H1 (cell line): Measurements from ENCODE around the gene METAP1D. TPM values are rescaled to one million over a fixed set of nuclear protein-coding genes. Genes with fewer than 3 reads are reported as not detected.

Experiments used
- CTCF ChIA-PET: fragments of 300-600 bp; sonication (Branson Sonifier 250); formaldehyde crosslinking; loops from one replicate; lab custom pipeline; 2021; ENCODE audit not compliant: partially characterized antibody; lab: Charles Lee
- POLR2A ChIA-PET: fragments of 300-600 bp; sonication (Branson Sonifier 250); formaldehyde crosslinking; loops from one replicate; lab custom pipeline; 2021; ENCODE audit warnings: inconsistent platforms; ENCODE audit not compliant: partially characterized antibody; lab: Charles Lee
- DNase-seq, 2 experiments: peaks; one replicate each; pipeline versions ENCODE4 v3.0.0 to v3.0.0-alpha.2; 2010 to 2022; ENCODE audit warnings: low spot score in 2 of 2, low read depth in 1 of 2, mixed read lengths in 1 of 2
- FAIRE-seq: peaks from 2 replicates; lab custom pipeline; 2011; peaks lifted over from hg19 to GRCh38; lab: Jason Lieb, UNC
- H2AFZ ChIP-seq: 2 replicates; pipeline ENCODE4 v1.8.1; 2012; ENCODE audit warnings: low read length, inconsistent platforms
- H2AK5ac ChIP-seq: 2 replicates; pipeline ENCODE4 v1.6.1; 2013; ENCODE audit warnings: low read depth, low read length
- H2BK120ac ChIP-seq: replicated peaks from 2 replicates; pipeline ENCODE3; 2013; ENCODE audit warnings: low read depth, low read length, inconsistent platforms
- H2BK12ac ChIP-seq: 2 replicates; pipeline ENCODE4 v1.6.1; 2013; ENCODE audit warnings: low read depth, low read length
- H2BK15ac ChIP-seq: 2 replicates; pipeline ENCODE4 v1.6.1; 2013; ENCODE audit warnings: low read length
- H2BK20ac ChIP-seq: 2 replicates; pipeline ENCODE4 v1.6.1; 2013; ENCODE audit warnings: low read length
- H2BK5ac ChIP-seq: 2 replicates; pipeline ENCODE4 v1.6.1; 2013; ENCODE audit warnings: low read depth, low read length
- H3K14ac ChIP-seq: 2 replicates; pipeline ENCODE4 v1.6.1; 2013; ENCODE audit warnings: inconsistent platforms; ENCODE audit not compliant: insufficient read length
- H3K18ac ChIP-seq: 2 replicates; pipeline ENCODE4 v1.6.1; 2013; ENCODE audit warnings: low read length; ENCODE audit errors: extremely low read depth
- H3K23ac ChIP-seq: 2 replicates; pipeline ENCODE4 v1.6.1; 2013; ENCODE audit warnings: inconsistent platforms; ENCODE audit not compliant: insufficient read length
- H3K23me2 ChIP-seq: 2 replicates; pipeline ENCODE4 v1.6.1; 2013; ENCODE audit warnings: low read depth, low read length
- H3K27ac ChIP-seq: 2 replicates; pipeline ENCODE4 v1.6.1; 2011; ENCODE audit warnings: low read depth, low read length, inconsistent platforms
- H3K27me3 ChIP-seq, 4 experiments: replicated peaks in 1 of 4; 1 replicate in 1 of 4; 2 replicates in 3 of 4; pipeline versions ENCODE4 v1.6.1 to v1.8.1; 2011 to 2013; ENCODE audit warnings: low read length in 3 of 4, mild to moderate bottlenecking in 3 of 4, inconsistent platforms in 2 of 4, mixed read lengths in 2 of 4, moderate library complexity in 1 of 4; ENCODE audit not compliant: control insufficient read depth in 3 of 4, insufficient read depth in 3 of 4; ENCODE audit errors: extremely low read depth in 1 of 4
- H3K36me3 ChIP-seq, 4 experiments: 2 replicates each; pipeline versions ENCODE4 v1.6.1 to v1.8.1; 2011 to 2013; ENCODE audit warnings: mild to moderate bottlenecking in 4 of 4, low read length in 3 of 4, moderate library complexity in 2 of 4, control low read depth in 1 of 4, inconsistent platforms in 1 of 4; ENCODE audit not compliant: insufficient read depth in 4 of 4, control insufficient read depth in 2 of 4
- H3K4ac ChIP-seq: replicated peaks from 2 replicates; pipeline ENCODE3; 2013; ENCODE audit warnings: low read length, low read depth, mixed read lengths, inconsistent platforms; ENCODE audit not compliant: insufficient read length
- H3K4me1 ChIP-seq, 4 experiments: replicated peaks in 1 of 4; 1 replicate in 1 of 4; 2 replicates in 3 of 4; pipeline versions ENCODE4 v1.6.1 to v1.8.1; 2011 to 2013; ENCODE audit warnings: low read length in 3 of 4, inconsistent platforms in 2 of 4, mixed read lengths in 1 of 4; ENCODE audit not compliant: insufficient read depth in 4 of 4, control insufficient read depth in 3 of 4
- H3K4me2 ChIP-seq, 2 experiments: 2 replicates each; pipeline versions ENCODE4 v1.6.1 to v1.8.1; 2011 to 2013; ENCODE audit warnings: low read depth in 2 of 2, low read length in 2 of 2, control low read depth in 1 of 2, inconsistent platforms in 1 of 2, mild to moderate bottlenecking in 1 of 2; ENCODE audit not compliant: insufficient read depth in 1 of 2
- H3K4me3 ChIP-seq, 4 experiments: fragments of 200-600, 300-600 bp in 1 of 4; sonication (generic), shearing (Covaris generic), sonication (Bioruptor Twin) in 1 of 4; 2 replicates each; pipeline versions ENCODE4 v1.5.1 to v1.8.1; 2011 to 2016; ENCODE audit warnings: low read length in 4 of 4, low read depth in 3 of 4, control low read depth in 2 of 4, inconsistent platforms in 2 of 4, mild to moderate bottlenecking in 2 of 4, mixed read lengths in 1 of 4, moderate library complexity in 1 of 4; ENCODE audit not compliant: insufficient read depth in 2 of 4; ENCODE audit errors: extremely low read depth in 1 of 4
- H3K56ac ChIP-seq: replicated peaks from 2 replicates; pipeline ENCODE3; 2013; ENCODE audit warnings: low read depth, mild to moderate bottlenecking, mixed read lengths, low read length, inconsistent platforms; ENCODE audit not compliant: insufficient read length
- H3K79me1 ChIP-seq: 2 replicates; pipeline ENCODE4 v1.6.1; 2013; ENCODE audit warnings: low read depth, low read length, control low read depth
- H3K79me2 ChIP-seq, 2 experiments: 2 replicates each; pipeline versions ENCODE4 v1.6.1 to v1.8.1; 2012 to 2013; ENCODE audit warnings: low read length in 2 of 2, mild to moderate bottlenecking in 2 of 2, inconsistent platforms in 1 of 2; ENCODE audit not compliant: insufficient read depth in 2 of 2, control insufficient read depth in 1 of 2
- H3K9ac ChIP-seq, 4 experiments: replicated peaks in 1 of 4; 1 replicate in 1 of 4; 2 replicates in 3 of 4; pipeline versions ENCODE4 v1.6.1 to v1.8.1; 2011 to 2013; ENCODE audit warnings: low read depth in 3 of 4, low read length in 3 of 4, control low read depth in 2 of 4, mild to moderate bottlenecking in 2 of 4, moderate library complexity in 2 of 4, inconsistent platforms in 1 of 4; ENCODE audit errors: extremely low read depth in 1 of 4
- H3K9me3 ChIP-seq, 2 experiments: 2 replicates each; pipeline versions ENCODE4 v1.6.1 to v1.8.1; 2012 to 2013; ENCODE audit warnings: mild to moderate bottlenecking in 2 of 2, moderate library complexity in 2 of 2, control low read depth in 1 of 2, inconsistent platforms in 1 of 2, low read depth in 1 of 2, low read length in 1 of 2, mixed read lengths in 1 of 2; ENCODE audit not compliant: insufficient read depth in 2 of 2
- H4K20me1 ChIP-seq, 2 experiments: replicated peaks in 1 of 2; 2 replicates each; pipeline versions ENCODE3 to v1.8.1; 2011 to 2013; ENCODE audit warnings: inconsistent platforms in 2 of 2, low read length in 2 of 2, mild to moderate bottlenecking in 1 of 2; ENCODE audit not compliant: insufficient read depth in 2 of 2, control insufficient read depth in 1 of 2
- H4K5ac ChIP-seq: 2 replicates; pipeline ENCODE4 v1.6.1; 2013; ENCODE audit warnings: low read length, low read depth, mixed read lengths, inconsistent platforms; ENCODE audit not compliant: insufficient read length
- H4K8ac ChIP-seq: 2 replicates; pipeline ENCODE4 v1.8.0; 2013; ENCODE audit warnings: mild to moderate bottlenecking, moderate library complexity, low read length, inconsistent platforms; ENCODE audit not compliant: insufficient read depth; ENCODE audit errors: extremely low read depth
- H4K91ac ChIP-seq: replicated peaks from 2 replicates; pipeline ENCODE3; 2013; ENCODE audit warnings: low read length, mixed read lengths, inconsistent platforms; ENCODE audit not compliant: insufficient read length
- RAD21 ChIP-seq, 2 experiments: IDR thresholded peaks in 1 of 2; conservative IDR thresholded peaks in 1 of 2; 2 replicates each; pipeline ENCODE4 v1.6.1; 2011; ENCODE audit warnings: low read depth in 2 of 2, low read length in 2 of 2, improper control_type of control experiment in 1 of 2, inconsistent platforms in 1 of 2, mild to moderate bottlenecking in 1 of 2, moderate library complexity in 1 of 2
- SUZ12 ChIP-seq: fragments of 200-600 bp; sonication (generic); IDR thresholded peaks from 2 replicates; pipeline ENCODE4 v1.6.1; 2012; ENCODE audit warnings: mild to moderate bottlenecking, inconsistent platforms, low read length, moderate library complexity, mixed read lengths
- WGBS, 2 experiments: shearing (Covaris generic) in 1 of 2; methylation state at CpG; one replicate each; pipeline versions ENCODE4 v1.1.6 to v1.1.7; 2013 to 2015; ENCODE audit warnings: low lambda C conversion rate in 2 of 2, mixed read lengths in 2 of 2, inconsistent platforms in 1 of 2, low coverage in 1 of 2, missing lambda C conversion rate in 1 of 2; ENCODE audit not compliant: insufficient replicate concordance in 2 of 2, insufficient coverage in 1 of 2, insufficient read length in 1 of 2; ENCODE audit errors: extremely low coverage in 1 of 2, missing lambda C conversion rate in 1 of 2; 5-methylcytosine and 5-hydroxymethylcytosine counted together
- polyA plus RNA-seq, 7 experiments: library from polyadenylated mRNA; depleted of rRNA in 3 of 7; stranded (reverse) in 5 of 7; unstranded in 2 of 7; fragments of >200 nt in 5 of 7; fragments of 200-250 nt in 2 of 7; gene quantifications; 1 replicate in 5 of 7; 2 replicates in 1 of 7; 4 replicates in 1 of 7; pipeline versions ENCODE4 v1.2.1 to v1.2.3, GENCODE V29; 2011 to 2013; ENCODE audit warnings: missing spikeins in 2 of 7, mixed read lengths in 2 of 7
- total RNA-seq: library from RNA; stranded (reverse); fragmentation: NEBNext Ultra II Directional; extraction: Animal tissue kit (Norgen Biotek cat#: 25700); gene quantifications from 2 replicates; pipeline ENCODE4 v1.2.1, GENCODE V29; 2021

The METAP1D gene
- total and polyA plus RNA-seq, 2 of the 8 experiments (the other 6 are each of a cell fraction or from before 2014, with no cell fraction given) = 3.9 to 6.2 TPM

- Histone ChIP-seq H4K91ac (no peak overlapping the region), H3K27ac (no peak overlapping the region), H3K36me3 (no peaks in the 10 kb centered on the region), H3K23ac (no peak overlapping the region), H2AK5ac (no peak overlapping the region), H2BK120ac (no peak overlapping the region), H2BK12ac (no peak overlapping the region), H4K20me1 (no peaks in the 10 kb centered on the region), H4K5ac (no peak overlapping the region), H3K23me2 (no peaks in the 10 kb centered on the region; the same call in 1 of the 2 replicates), H3K79me1 (no peaks in the 10 kb centered on the region), H2BK15ac (no peak overlapping the region), H3K27me3 (no peaks in the 10 kb centered on the region), H3K18ac (no peak overlapping the region), H2BK5ac (no peak overlapping the region), H3K79me2 (no peaks in the 10 kb centered on the region), H3K9me3 (no peaks in the 10 kb centered on the region), H3K4me2 (no peak overlapping the region), H3K4ac (no peak overlapping the region), H2BK20ac (no peak overlapping the region), H3K4me3 (no peak overlapping the region), H2AFZ (no peak overlapping the region), H3K56ac (no peak overlapping the region), H3K9ac (no peak overlapping the region), H3K14ac (no peak overlapping the region), H3K4me1 (peaks cover 0 to 4% (median 0%) of the 10 kb centered on the region in 4 experiments; a peak in 2 of 7 replicates), H4K8ac (no peak overlapping the region)
- FAIRE-seq = peak; percentile 68
- no peak for DNase-seq
- POLR2A ChIA-PET = interaction anchor here (0.7 kb wide), 1 partner anchor 9 kb away, joined by 3 read pairs; no protein-coding TSS in a partner anchor
- TF ChIP-seq RAD21 (IDR thresholded peaks at IDR 0.05 in 1 of 2, conservative IDR thresholded peaks at IDR 0.05 in 1 of 2; ENCODE audit: low read depth in 2 of 2, low read length in 2 of 2) = peak in 1 of 2 experiments; percentile 3; a peak in 1 of 4 replicates
- TF ChIP-seq SUZ12 = no peak
- CTCF ChIA-PET = interaction anchor here (0.6 to 2.5 kb wide), 6 partner anchors 9 to 591 kb away, joined by 3 to 6 read pairs (median 3); no protein-coding TSS in a partner anchor
- 65 to 100% methylated on average over 2 to 8 of the region's 8 CpGs for WGBS, 2 experiments
Observed at GRCh38 chr2:172021074-172021931, 21.6 kb downstream of the METAP1D start.
